Suprapubic skin (tissue), 3 donors: ENCODE measurements around the gene ZNF771.

Experiments used
- CTCF ChIP-seq, 2 donors: fragments of 200-600 bp in 1 of 2; fragments of 450-650 bp in 1 of 2; sonication (generic) in 1 of 2; IDR thresholded peaks; one replicate each; pipeline ENCODE4 v1.5.1; 2016 to 2019; ENCODE audit warnings: antibody characterized with exemption in 2 of 2, mild to moderate bottlenecking in 1 of 2, moderate library complexity in 1 of 2
- POLR2A ChIP-seq, 2 donors: fragments of 450-650 bp; IDR thresholded peaks; one replicate each; pipeline ENCODE4 v1.6.1; 2017; ENCODE audit warnings: antibody characterized with exemption in 2 of 2, mild to moderate bottlenecking in 2 of 2, moderate library complexity in 2 of 2

- TF ChIP-seq CTCF (IDR thresholded peaks at IDR 0.05) (no peak), POLR2A (IDR thresholded peaks at IDR 0.05) (no peak)
Observed at GRCh38 chr16:30429418-30429677, 21.9 kb downstream of the ZNF771 start.
